GM06990 (cell line): ENCODE measurements around the gene CHCHD6.

Source experiments
- DNase-seq: peaks from one replicate; pipeline ENCODE4 v3.0.0-alpha.2; 2011; ENCODE audit not compliant: insufficient read length; ENCODE audit errors: extremely low read depth
- H3K27me3 ChIP-seq: replicated peaks from 2 replicates; pipeline ENCODE4 v1.6.0; 2011; ENCODE audit warnings: low read length; ENCODE audit not compliant: control insufficient read depth, insufficient read depth
- H3K36me3 ChIP-seq: 2 replicates; pipeline ENCODE4 v1.5.1; 2011; ENCODE audit warnings: low read length; ENCODE audit not compliant: control insufficient read depth, insufficient read depth
- H3K4me3 ChIP-seq: replicated peaks from 2 replicates; pipeline ENCODE4 v1.5.1; 2011; ENCODE audit warnings: low read depth, mild to moderate bottlenecking, control low read depth, low read length
- CTCF ChIP-seq: IDR thresholded peaks from 2 replicates; pipeline ENCODE4 v1.5.1; 2011; ENCODE audit warnings: low read length, control low read depth, mild to moderate bottlenecking, inconsistent platforms; ENCODE audit not compliant: insufficient read depth, poor library complexity, severe bottlenecking

CHCHD6 gene

GRCh38 chr3:126773167-126773566, 69.1 kb downstream of the CHCHD6 start:
- Histone ChIP-seq H3K36me3 (no peaks in the 10 kb centered on the region), H3K4me3 (no peak overlapping the region), H3K27me3 (no peaks in the 10 kb centered on the region)
- DNase-seq, result no peak
- no peak for TF ChIP-seq CTCF

DNA sequence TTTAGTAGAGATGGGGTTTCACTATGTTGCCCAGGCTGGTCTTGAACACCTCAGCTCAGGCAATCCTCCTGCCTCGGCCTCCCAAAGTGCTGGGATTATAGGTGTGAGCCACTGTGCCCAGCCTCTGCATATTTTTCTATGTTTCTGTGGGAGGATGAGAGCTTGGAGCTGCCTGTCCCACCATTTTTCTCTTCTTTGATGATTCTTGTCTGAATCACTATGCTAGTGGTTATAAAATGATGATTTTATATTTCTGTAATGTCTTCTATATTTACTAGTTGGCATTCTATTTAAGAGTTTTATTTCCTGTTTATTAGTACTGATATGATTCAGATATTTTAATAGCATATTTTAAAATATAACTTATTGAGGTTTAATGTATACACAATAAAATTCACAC, 69.7 kb downstream of the CHCHD6 start:
- Histone ChIP-seq H3K27me3 (no peaks in the 10 kb centered on the region), H3K36me3 (no peaks in the 10 kb centered on the region), H3K4me3 (no peak overlapping the region)
- DNase-seq, result no peak
- TF ChIP-seq CTCF, result no peak

DNA sequence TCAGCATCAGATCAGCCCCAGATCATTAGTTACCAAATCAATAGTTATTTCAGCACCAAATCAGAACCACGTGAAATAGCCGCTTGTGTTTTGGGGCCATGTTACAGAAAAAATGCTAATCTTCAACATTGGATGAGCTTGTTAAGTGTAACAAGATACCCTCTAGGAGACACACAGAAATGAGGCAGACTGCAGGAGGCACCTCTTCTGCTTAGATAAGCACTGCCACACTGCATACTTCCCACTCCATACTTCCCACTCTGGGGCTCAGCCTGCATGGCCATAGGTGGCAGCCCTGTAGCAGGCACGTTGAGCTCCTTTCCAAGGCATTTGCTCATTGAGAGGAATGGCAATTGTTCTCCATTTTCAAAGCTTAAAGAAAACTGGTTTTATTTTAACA, 73.3 kb downstream of the CHCHD6 start:
- TF ChIP-seq CTCF, result no peak
- Histone ChIP-seq H3K36me3 (no peaks in the 10 kb centered on the region), H3K27me3 (no peaks in the 10 kb centered on the region), H3K4me3 (no peak overlapping the region)
- no peak for DNase-seq

DNA sequence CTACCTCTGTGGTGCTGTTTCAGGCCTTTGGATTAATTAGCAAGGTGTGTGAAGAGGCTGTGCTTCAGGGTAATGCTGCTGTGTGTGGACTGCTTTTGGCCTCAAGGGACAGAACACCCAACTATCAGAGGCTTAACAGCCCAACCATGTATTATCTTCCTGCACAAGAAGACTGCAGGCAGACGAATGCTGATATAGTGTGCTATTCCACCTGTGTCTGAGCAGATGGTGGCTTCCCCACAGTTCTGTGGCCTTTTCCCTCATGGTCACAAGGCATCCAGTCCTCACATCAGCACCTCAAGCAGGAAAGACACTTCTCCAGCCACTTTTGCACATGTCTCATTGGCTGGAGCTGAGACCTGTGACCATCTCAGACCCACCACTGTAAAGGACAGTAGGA, 76.6 kb downstream of the CHCHD6 start:
- Histone ChIP-seq H3K4me3 (no peak overlapping the region), H3K36me3 (no peaks in the 10 kb centered on the region), H3K27me3 (no peaks in the 10 kb centered on the region)
- TF ChIP-seq CTCF, result no peak
- no peak for DNase-seq

DNA sequence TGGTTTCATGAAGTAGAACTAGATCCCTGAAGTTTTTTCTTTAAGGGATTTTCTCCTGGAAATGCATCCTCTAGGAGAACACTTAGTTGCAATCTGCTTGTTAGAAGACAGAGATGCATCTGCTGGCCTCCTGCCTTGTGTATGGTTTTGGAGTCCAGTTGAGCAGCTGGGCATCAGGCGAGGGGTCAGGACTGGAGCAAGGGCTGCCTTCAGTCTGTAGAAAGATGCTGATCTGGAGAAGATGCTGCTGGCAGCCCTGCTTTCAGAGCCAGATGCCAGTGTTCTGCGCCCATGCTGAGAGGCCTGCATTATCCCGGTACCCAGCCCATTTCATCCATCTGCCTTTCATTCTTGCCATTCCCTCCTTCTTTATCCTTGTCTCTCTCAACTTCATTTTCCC, 77.4 kb downstream of the CHCHD6 start:
- Histone ChIP-seq H3K36me3 (no peaks in the 10 kb centered on the region), H3K4me3 (no peak overlapping the region), H3K27me3 (no peaks in the 10 kb centered on the region)
- TF ChIP-seq CTCF, result no peak
- DNase-seq, result no peak

- TF ChIP-seq CTCF, result no peak
- no peaks in the 10 kb centered on the region for H3K36me3 ChIP-seq
- DNase-seq, result no peak
- no peaks in the 10 kb centered on the region for H3K27me3 ChIP-seq
- H3K4me3 ChIP-seq, result no peak overlapping the region
These were observed 78.0 kb downstream of the CHCHD6 start for GRCh38 chr3:126781889-126782491.
